Stimulated activated CD4-positive, alpha-beta T cell treated with anti-CD3 and anti-CD28 coated beads, Interleukin-2, amount 100 ng/mL, for 48 hours (primary cell): Measurements from ENCODE around the gene GEMIN4.

Source experiments
- DNase-seq, 2 donors: peaks; one replicate each; pipeline ENCODE4 v3.0.0-alpha.2; 2020

GEMIN4 gene

DNA sequence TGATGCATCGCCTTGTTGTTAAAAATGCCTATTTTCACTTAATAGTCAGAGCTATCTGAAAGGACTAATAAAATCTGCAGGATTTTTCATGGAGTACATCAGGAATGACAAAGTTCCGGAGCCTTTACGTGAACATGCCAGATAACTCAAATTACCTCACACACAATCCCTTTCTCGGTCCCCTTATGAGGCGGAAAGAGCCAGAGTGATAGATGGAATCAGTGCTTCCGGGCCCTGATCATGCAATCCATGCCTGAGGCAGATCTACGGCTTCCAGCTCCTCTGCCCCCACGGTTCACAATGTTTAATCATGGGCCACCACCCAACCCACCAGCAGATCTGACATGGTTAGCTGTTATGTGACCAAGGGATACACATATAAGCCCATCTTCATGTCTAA is 54.4 kb downstream of the GEMIN4 start:
- no peak for DNase-seq

DNA sequence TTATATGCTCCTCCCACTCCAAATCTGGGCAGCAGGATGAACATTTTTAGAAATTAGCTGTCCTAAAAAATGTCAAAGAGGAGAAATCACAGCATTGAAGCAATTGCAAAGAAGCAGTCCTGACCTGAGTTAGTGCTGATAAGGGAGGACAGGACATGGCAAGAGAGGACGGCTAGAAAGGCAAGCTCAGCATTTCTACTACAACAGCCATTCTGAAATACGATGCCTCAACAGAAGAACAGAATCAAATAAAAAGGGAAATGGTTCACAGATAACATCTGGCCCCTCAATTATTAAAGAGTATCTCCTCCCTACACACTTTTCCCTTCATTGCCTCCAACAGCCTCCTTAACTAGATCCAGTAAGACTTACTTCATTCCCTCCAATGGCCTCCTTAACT is 55.7 kb downstream of the GEMIN4 start:
- DNase-seq, result no peak
